Loucy (cell line): ENCODE data around the gene PDXDC1.
"Not testable (repeated sequence)": the region's sequence is repeated elsewhere in the genome, so short reads cannot be mapped to it uniquely, and the experiment has no call there.

Experiments used
- H2AFZ ChIP-seq: fragments of 200-600 bp; sonication (generic); 2 replicates; pipeline ENCODE4 v1.6.0; 2016; ENCODE audit warnings: antibody characterized with exemption, mild to moderate bottlenecking, low read length, moderate library complexity
- H3F3A ChIP-seq: fragments of 200-600 bp; 2 replicates; pipeline ENCODE4 v1.6.0; 2016; ENCODE audit warnings: antibody characterized with exemption, low read depth, mild to moderate bottlenecking
- H3K27me3 ChIP-seq: fragments of 200-600 bp; sonication (generic); 2 replicates; pipeline ENCODE4 v1.6.1; 2014; ENCODE audit warnings: low read length, mild to moderate bottlenecking; ENCODE audit not compliant: insufficient read depth, poor library complexity, severe bottlenecking
- H3K36me3 ChIP-seq: fragments of 200-600 bp; sonication (generic); 2 replicates; pipeline ENCODE4 v1.6.1; 2016; ENCODE audit warnings: low read length; ENCODE audit not compliant: insufficient read depth
- H3K4me1 ChIP-seq: fragments of 200-600 bp; sonication (generic); 2 replicates; pipeline ENCODE4 v1.5.1; 2014; ENCODE audit warnings: low read length, mild to moderate bottlenecking; ENCODE audit not compliant: insufficient read depth, poor library complexity, severe bottlenecking
- H3K4me2 ChIP-seq: fragments of 200-600 bp; sonication (generic); 2 replicates; pipeline ENCODE4 v1.6.0; 2014; ENCODE audit warnings: antibody characterized with exemption, low read length, low read depth, mild to moderate bottlenecking; ENCODE audit not compliant: poor library complexity, severe bottlenecking
- H3K4me3 ChIP-seq: fragments of 200-600 bp; sonication (generic); 2 replicates; pipeline ENCODE4 v1.5.1; 2014; ENCODE audit warnings: low read length, mild to moderate bottlenecking, mixed read lengths; ENCODE audit not compliant: poor library complexity, severe bottlenecking
- H3K79me2 ChIP-seq: fragments of 200-600 bp; sonication (generic); 2 replicates; pipeline ENCODE4 v1.6.1; 2014; ENCODE audit warnings: low read length; ENCODE audit not compliant: insufficient read depth
- H3K9ac ChIP-seq: fragments of 200-600 bp; sonication (generic); 2 replicates; pipeline ENCODE4 v1.6.0; 2014; ENCODE audit warnings: mild to moderate bottlenecking, low read depth, low read length, moderate library complexity; ENCODE audit not compliant: poor library complexity, severe bottlenecking
- H3K9me2 ChIP-seq: fragments of 200-600 bp; sonication (generic); replicated peaks from 2 replicates; pipeline ENCODE4 v1.6.1; 2016; ENCODE audit warnings: low read depth, low read length, mixed read lengths
- H3K9me3 ChIP-seq: fragments of 200-600 bp; sonication (generic); 2 replicates; pipeline ENCODE4 v1.6.1; 2014; ENCODE audit warnings: mild to moderate bottlenecking, antibody characterized with exemption, low read length, low read depth; ENCODE audit not compliant: insufficient read depth
- H4K20me1 ChIP-seq: fragments of 200-600 bp; sonication (generic); 2 replicates; pipeline ENCODE4 v1.6.0; 2014; ENCODE audit warnings: antibody characterized with exemption, low read length, mild to moderate bottlenecking; ENCODE audit not compliant: insufficient read depth, poor library complexity, severe bottlenecking

PDXDC1 gene

GRCh38 chr16:15157644-15158043 is 182.8 kb downstream of the PDXDC1 start:
- H3K9ac ChIP-seq, H3K27me3 ChIP-seq, H3K79me2 ChIP-seq, H3K9me3 ChIP-seq, H3K4me3 ChIP-seq, H3K9me2 ChIP-seq, H3F3A ChIP-seq, H3K36me3 ChIP-seq, H4K20me1 ChIP-seq, H2AFZ ChIP-seq, H3K4me1 ChIP-seq, H3K4me2 ChIP-seq: not testable (repeated sequence)

- H3K4me1 ChIP-seq, H3K4me3 ChIP-seq, H3K9ac ChIP-seq: not testable (repeated sequence)
Measured at GRCh38 chr16:15159671-15160070, 184.8 kb downstream of the PDXDC1 start.

GRCh38 chr16:15160571-15160970 is 185.7 kb downstream of the PDXDC1 start:
- H2AFZ ChIP-seq: not testable (repeated sequence)

More at GRCh38 chr16:15159671-15160070, 184.8 kb downstream of the PDXDC1 start:
- not testable (repeated sequence) for H3K9me2 ChIP-seq, H3F3A ChIP-seq, H3K9me3 ChIP-seq, H3K36me3 ChIP-seq, H2AFZ ChIP-seq, H3K4me2 ChIP-seq, H4K20me1 ChIP-seq, H3K27me3 ChIP-seq, H3K79me2 ChIP-seq

GRCh38 chr16:15163055-15163454 is 188.2 kb downstream of the PDXDC1 start:
- H3K4me3 ChIP-seq: not testable (repeated sequence)

More at GRCh38 chr16:15160571-15160970, 185.7 kb downstream of the PDXDC1 start:
- not testable (repeated sequence) for H3K27me3 ChIP-seq, H3K4me3 ChIP-seq, H3K36me3 ChIP-seq, H3K9me2 ChIP-seq, H3F3A ChIP-seq, H3K79me2 ChIP-seq, H3K4me2 ChIP-seq, H3K9me3 ChIP-seq, H4K20me1 ChIP-seq, H3K9ac ChIP-seq, H3K4me1 ChIP-seq

GRCh38 chr16:15166177-15166576 is 191.4 kb downstream of the PDXDC1 start:
- not testable (repeated sequence) for H3K9me3 ChIP-seq, H3K4me2 ChIP-seq, H3K79me2 ChIP-seq, H3K9me2 ChIP-seq, H3K4me3 ChIP-seq, H2AFZ ChIP-seq, H4K20me1 ChIP-seq, H3K4me1 ChIP-seq, H3K27me3 ChIP-seq, H3K9ac ChIP-seq, H3F3A ChIP-seq, H3K36me3 ChIP-seq

More at GRCh38 chr16:15163055-15163454, 188.2 kb downstream of the PDXDC1 start:
- not testable (repeated sequence) for H3K4me1 ChIP-seq, H3K36me3 ChIP-seq, H3K9me3 ChIP-seq, H4K20me1 ChIP-seq, H2AFZ ChIP-seq, H3K9ac ChIP-seq, H3F3A ChIP-seq, H3K79me2 ChIP-seq, H3K4me2 ChIP-seq, H3K9me2 ChIP-seq, H3K27me3 ChIP-seq

- H2AFZ ChIP-seq, H3K9me2 ChIP-seq, H3K4me2 ChIP-seq, H3K79me2 ChIP-seq, H3F3A ChIP-seq, H3K36me3 ChIP-seq, H3K9ac ChIP-seq, H3K27me3 ChIP-seq, H3K4me3 ChIP-seq, H3K4me1 ChIP-seq, H3K9me3 ChIP-seq, H4K20me1 ChIP-seq: not testable (repeated sequence)
Measured at GRCh38 chr16:15168303-15168702, 193.5 kb downstream of the PDXDC1 start.

- H4K20me1 ChIP-seq, H3K9ac ChIP-seq, H3K9me3 ChIP-seq, H3K9me2 ChIP-seq, H3K79me2 ChIP-seq, H3K4me3 ChIP-seq, H3K4me1 ChIP-seq, H3K36me3 ChIP-seq, H2AFZ ChIP-seq, H3F3A ChIP-seq, H3K4me2 ChIP-seq, H3K27me3 ChIP-seq: not testable (repeated sequence)
Measured at GRCh38 chr16:15168953-15169652, 194.3 kb downstream of the PDXDC1 start.
